K562 (cell line): ENCODE data around the gene MCCD1. TPM values are rescaled to one million over a fixed set of nuclear protein-coding genes. Genes with fewer than 3 reads are reported as not detected.

ENCODE experiments used
- ATF1 ChIP-seq, 2 experiments: fragments of 450-650 bp in 1 of 2; IDR thresholded peaks; 2 replicates each; pipeline ENCODE4 v1.6.1; 2016; ENCODE audit warnings: missing compliant biosample characterization in 1 of 2, missing genetic modification characterization in 1 of 2
- CHCHD3 ChIP-seq: fragments of 250-450 bp; sonication (Bioruptor Pico); IDR thresholded peaks from 2 replicates; pipeline ENCODE4 v2.1.2; 2022; ENCODE audit warnings: mild to moderate bottlenecking
- HINFP ChIP-seq: fragments of 450-650 bp; conservative IDR thresholded peaks from 2 replicates; pipeline ENCODE4 v1.6.1; 2016; ENCODE audit warnings: missing genetic modification characterization, low read depth, mild to moderate bottlenecking, control low read depth, missing compliant biosample characterization
- HMBOX1 ChIP-seq: sonication (generic); IDR thresholded peaks from 2 replicates; pipeline ENCODE4 v1.6.1; 2016
- HMG20B ChIP-seq: fragments of 250-450 bp; sonication (Bioruptor Pico); IDR thresholded peaks from 2 replicates; pipeline ENCODE4 v1.5.0; 2021; ENCODE audit warnings: mild to moderate bottlenecking
- RBM34 ChIP-seq: fragments of 200-400 bp; formaldehyde crosslinking; IDR thresholded peaks from 2 replicates; pipeline ENCODE4 v1.6.1; 2018; ENCODE audit warnings: low read length, borderline replicate concordance; ENCODE audit not compliant: insufficient read depth
- RCOR1 ChIP-seq, 2 experiments: IDR thresholded peaks; 2 replicates each; pipeline ENCODE4 v1.6.1; 2012; ENCODE audit warnings: low read depth in 2 of 2, low read length in 2 of 2, borderline replicate concordance in 1 of 2, improper control_type of control experiment in 1 of 2
- SREBF2 ChIP-seq: sonication (generic); formaldehyde crosslinking; IDR thresholded peaks from 2 replicates; pipeline ENCODE4 v1.4.0; 2020; ENCODE audit warnings: mild to moderate bottlenecking, missing genetic modification reagents
- TAF9B ChIP-seq: fragments of 450-650 bp; IDR thresholded peaks from 2 replicates; pipeline ENCODE4 v1.6.1; 2018; ENCODE audit warnings: mild to moderate bottlenecking; ENCODE audit not compliant: partially characterized antibody
- TFAM ChIP-seq: fragments of 250-450 bp; sonication (Bioruptor Pico); conservative IDR thresholded peaks from 2 replicates; pipeline ENCODE4 v1.5.0; 2021; ENCODE audit warnings: mild to moderate bottlenecking, moderate library complexity
- ZBTB17 ChIP-seq: fragments of 450-650 bp; formaldehyde crosslinking; IDR thresholded peaks from 2 replicates; pipeline ENCODE4 v1.4.0; 2020; ENCODE audit warnings: mild to moderate bottlenecking
- ZNF124 ChIP-seq: sonication (generic); formaldehyde crosslinking; IDR thresholded peaks from 2 replicates; pipeline ENCODE4 v1.8.1; 2022; ENCODE audit warnings: missing genetic modification reagents
- ZNF143 ChIP-seq: sonication (generic); formaldehyde crosslinking; IDR thresholded peaks from 2 replicates; pipeline ENCODE4 v1.9.0; 2022; ENCODE audit warnings: mild to moderate bottlenecking, missing genetic modification reagents
- ZNF24 ChIP-seq: fragments of 450-650 bp; IDR thresholded peaks from 2 replicates; pipeline ENCODE4 v1.6.1; 2016
- ZNF280A ChIP-seq: fragments of 450-650 bp; IDR thresholded peaks from 2 replicates; pipeline ENCODE4 v1.6.1; 2018; ENCODE audit warnings: mild to moderate bottlenecking, low read depth; ENCODE audit not compliant: partially characterized antibody
- ZNF584 ChIP-seq: fragments of 200-800 bp; sonication (Bioruptor generic); IDR thresholded peaks from 2 replicates; pipeline ENCODE4 v1.6.1; 2016; ENCODE audit warnings: low read depth, mild to moderate bottlenecking, missing genetic modification characterization, missing compliant biosample characterization
- ZNF609 ChIP-seq: sonication (generic); formaldehyde crosslinking; IDR thresholded peaks from 2 replicates; pipeline ENCODE4 v1.8.1; 2023; ENCODE audit warnings: missing genetic modification reagents, mild to moderate bottlenecking, borderline replicate concordance
- ZNF77 ChIP-seq: fragments of 250-450 bp; sonication (Bioruptor Pico); IDR thresholded peaks from 2 replicates; pipeline ENCODE4 v1.5.0; 2020
- polyA plus RNA-seq, 8 experiments: library from polyadenylated mRNA; depleted of rRNA in 4 of 8; stranded (reverse) in 5 of 8; unstranded in 3 of 8; fragments of >200 nt; fragmentation: Nextera tagmentation in 2 of 8; fragmentation: Illumina TruSeq in 1 of 8; extraction: Ambion mirVana in 2 of 8; extraction: Trizol in 1 of 8; gene quantifications; 2 replicates each; pipeline versions ENCODE4 v1.2.1 to v1.2.3, GENCODE V29; 2011 to 2014; ENCODE audit warnings: inconsistent platforms in 1 of 8, missing spikeins in 1 of 8
- total RNA-seq, 7 experiments: library from RNA; depleted of rRNA in 6 of 7; stranded (reverse); fragments of >200 nt in 6 of 7; fragmentation: Illumina TruSeq in 2 of 7; extraction: Trizol in 2 of 7; gene quantifications; 2 replicates each; pipeline versions ENCODE4 v1.2.1 to v1.2.3, GENCODE V29; 2011 to 2021; ENCODE audit warnings: low replicate concordance in 1 of 7

MCCD1 gene
- total and polyA plus RNA-seq, 9 of the 15 experiments (the other 6 are each of a cell fraction or from before 2014, with no cell fraction given) = not detected

GRCh38 chr6:31541658-31542521 lies 13.1 kb downstream of the MCCD1 start, which contains the start of gene DDX39B (continued):
- TF ChIP-seq HMBOX1 = peak; percentile 27; the same call in 1 of the 2 replicates
- no peak for TF ChIP-seq ZNF124
- TF ChIP-seq ZNF77 (CRISPR knock-in tag) = no peak
- no peak for TF ChIP-seq RBM34
- no peak for TF ChIP-seq TFAM
- peak; percentile 81; the same call in 1 of the 2 replicates for TF ChIP-seq HMG20B
- peak; percentile 77; the same call in 1 of the 2 replicates for TF ChIP-seq ZBTB17 (CRISPR knock-in tag)
- TF ChIP-seq TAF9B = peak; percentile 100
- TF ChIP-seq ZNF24 = peak; percentile 53
- TF ChIP-seq ZNF280A = no peak
- no peak for TF ChIP-seq HINFP
- TF ChIP-seq ZNF609 (CRISPR knock-in tag) = peak; percentile 89; the same call in 1 of the 2 replicates
- TF ChIP-seq RCOR1 (IDR thresholded peaks at IDR 0.05; ENCODE audit: borderline replicate concordance in 1 of 2, low read depth in 2 of 2, low read length in 2 of 2) = peak in 1 of 2 experiments; percentile 45; a peak in 1 of 4 replicates
- TF ChIP-seq ZNF143 (CRISPR knock-in tag) = peak; percentile 33; the same call in 1 of the 2 replicates
- peak; percentile 87; the same call in 1 of the 2 replicates for TF ChIP-seq SREBF2 (CRISPR knock-in tag)
- TF ChIP-seq CHCHD3 (CRISPR knock-in tag) = peak; percentile 57; the same call in 1 of the 2 replicates
- peak; percentile 83; the same call in 1 of the 2 replicates for TF ChIP-seq ZNF584 (CRISPR knock-in tag)
- TF ChIP-seq ATF1 (CRISPR knock-in tag; IDR thresholded peaks at IDR 0.05) = no peak
- TF ChIP-seq ATF1 (tag; IDR thresholded peaks at IDR 0.05) = peak; percentile 88
